HG02885 (cell line): ENCODE measurements around the gene DMBT1.
A peak's percentile ranks its signal among the peaks of the same experiment; 100 is the strongest.

ENCODE experiments used
- ATAC-seq: cut with Tn5 transposase; IDR thresholded peaks from one replicate; pipeline ENCODE4 v1.9.1; 2021; ENCODE audit warnings: mild to moderate bottlenecking; ENCODE audit not compliant: unreplicated experiment, poor library complexity

Gene DMBT1

GRCh38 chr10:122560279-122560804, at the start of gene DMBT1:
DMBT1 (plus strand) TSS chr10:122560754; CDS start chr10:122560771, 17 bp downstream.
- no peak for ATAC-seq

- peak; percentile 46 for ATAC-seq
Measured at GRCh38 chr10:122513053-122513452, 47.5 kb upstream of the DMBT1 start.

GRCh38 chr10:122514045-122514840, 46.3 kb upstream of the DMBT1 start:
- ATAC-seq: no peak

GRCh38 chr10:122515022-122515424, 45.5 kb upstream of the DMBT1 start:
- ATAC-seq: no peak

- peak; percentile 83 for ATAC-seq
Measured at GRCh38 chr10:122515588-122516231, 44.8 kb upstream of the DMBT1 start.

- ATAC-seq: no peak
Measured at GRCh38 chr10:122516734-122517133, 43.8 kb upstream of the DMBT1 start.

- no peak for ATAC-seq
Measured at GRCh38 chr10:122519144-122519543, 41.4 kb upstream of the DMBT1 start.

- ATAC-seq: no peak
Measured at GRCh38 chr10:122519873-122520272, 40.7 kb upstream of the DMBT1 start.

GRCh38 chr10:122521011-122521410, 39.5 kb upstream of the DMBT1 start:
- ATAC-seq: no peak

- ATAC-seq: no peak
Measured at GRCh38 chr10:122524811-122525210, 35.7 kb upstream of the DMBT1 start.

- ATAC-seq: no peak
Measured at GRCh38 chr10:122525788-122526187, 34.8 kb upstream of the DMBT1 start.

GRCh38 chr10:122526892-122527291, 33.7 kb upstream of the DMBT1 start:
- no peak for ATAC-seq

- ATAC-seq: no peak
Measured at GRCh38 chr10:122530177-122530576, 30.4 kb upstream of the DMBT1 start.

- ATAC-seq: no peak
Measured at GRCh38 chr10:122531261-122531660, 29.3 kb upstream of the DMBT1 start.

- no peak for ATAC-seq
Measured at GRCh38 chr10:122531939-122532338, 28.6 kb upstream of the DMBT1 start.

GRCh38 chr10:122532601-122533296, 27.8 kb upstream of the DMBT1 start:
- ATAC-seq: no peak

- ATAC-seq: no peak
Measured at GRCh38 chr10:122537545-122537944, 23.0 kb upstream of the DMBT1 start.

GRCh38 chr10:122541541-122542002, 19.0 kb upstream of the DMBT1 start:
- no peak for ATAC-seq

- no peak for ATAC-seq
Measured at GRCh38 chr10:122543676-122544445, 16.7 kb upstream of the DMBT1 start.

- ATAC-seq: no peak
Measured at GRCh38 chr10:122544493-122544892, 16.1 kb upstream of the DMBT1 start.
